Heart right ventricle (tissue), 16 donors: Measurements from ENCODE around the gene OR2A42. TPM values are rescaled to one million over a fixed set of nuclear protein-coding genes. Genes with fewer than 3 reads are reported as not detected.
"Not testable (repeated sequence)": the region's sequence is repeated elsewhere in the genome, so short reads cannot be mapped to it uniquely, and the experiment has no call there.

Experiments used
- ATAC-seq, 8 donors: fragments of 200-7000 bp; cut with Tn5 transposase; one replicate each; pipeline ENCODE4 v1.9.1; 2020; ENCODE audit warnings: mild to moderate bottlenecking in 8 of 8, moderate library complexity in 8 of 8, moderate number of reproducible peaks in 1 of 8
- DNase-seq, 2 donors: peaks; one replicate each; pipeline ENCODE4 v3.0.0-alpha.2; 2020
- H3K27ac ChIP-seq, 10 donors: fragments of 200-600 bp; sonication (generic) in 2 of 10; one replicate each; pipeline versions ENCODE4 v1.5.0 to v1.8.0; 2020 to 2022; ENCODE audit warnings: mild to moderate bottlenecking in 3 of 10
- H3K27me3 ChIP-seq, 7 donors: fragments of 200-600 bp; one replicate each; pipeline ENCODE4 v1.8.0; 2021 to 2022; ENCODE audit warnings: mild to moderate bottlenecking in 2 of 7
- H3K36me3 ChIP-seq, 9 donors: fragments of 200-600 bp; sonication (generic) in 1 of 9; one replicate each; pipeline versions ENCODE4 v1.5.0 to v1.8.0; 2020 to 2022; ENCODE audit warnings: mild to moderate bottlenecking in 2 of 9
- H3K4me1 ChIP-seq, 9 donors: fragments of 200-600 bp; sonication (generic) in 1 of 9; one replicate each; pipeline versions ENCODE4 v1.5.0 to v1.8.0; 2020 to 2022; ENCODE audit warnings: mild to moderate bottlenecking in 4 of 9
- H3K4me3 ChIP-seq, 10 donors: fragments of 200-600 bp; sonication (generic) in 2 of 10; one replicate each; pipeline versions ENCODE4 v1.5.0 to v1.8.0; 2020 to 2022; ENCODE audit warnings: mild to moderate bottlenecking in 7 of 10, moderate library complexity in 2 of 10
- H3K9me3 ChIP-seq, 11 donors: fragments of 200-600 bp in 10 of 11; sonication (generic) in 2 of 11; one replicate each; pipeline versions ENCODE4 v1.5.0 to v1.8.0; 2013 to 2022; ENCODE audit warnings: mild to moderate bottlenecking in 2 of 11, control low read depth in 1 of 11, moderate library complexity in 1 of 11
- CTCF ChIP-seq, 9 donors: fragments of 200-600 bp; sonication (generic) in 2 of 9; IDR thresholded peaks; one replicate each; pipeline versions ENCODE4 v1.5.0 to v1.8.0; 2021 to 2022; ENCODE audit warnings: antibody characterized with exemption in 9 of 9, mild to moderate bottlenecking in 5 of 9, moderate library complexity in 1 of 9
- WGBS, 2 donors: extraction: QIAGEN DNeasy Blood & Tissue Kit; methylation state at CpG; one replicate each; pipeline ENCODE4 v1.1.7; 2013; ENCODE audit warnings: inconsistent platforms in 1 of 2; 5-methylcytosine and 5-hydroxymethylcytosine counted together
- intact Hi-C, 10 donors: fragments of 100-400 bp; cut with DNase I; formaldehyde crosslinking; loops; one replicate each; pipeline versions ENCODE4 v1.11.1 to v1.14.2; 2022
- polyA plus RNA-seq, 2 donors: library from polyadenylated mRNA; stranded (reverse); fragments of 200-250 nt; gene quantifications; one replicate each; pipeline ENCODE4 v1.2.3, GENCODE V29; 2013
- total RNA-seq, 10 donors: library from RNA; stranded (reverse); fragmentation: NEBNext Ultra II Directional in 3 of 10; extraction: Animal tissue kit (Norgen Biotek cat#: 25700) in 3 of 10; gene quantifications; one replicate each; pipeline versions ENCODE4 v1.2.1 to v1.2.4, GENCODE V29; 2021 to 2023
- donor health status: Arrhythmogenic right ventricular cardiomyopathy.
- donor health status: ischemic (EF 13 %, LVEDD 7.1; RV severe dilation, severe dysfunction).
- donor health status: healthy with polysubstance abuse.
- donor health status: DM: no; HTN: yes; CAD: no.
- donor health status: DM: no; HTN: no; CAD: no.
- donor health status: ischemic (EF 25% LVEDD 6.9; RV normal size, moderate dysfunction).
- donor health status: ischemic (EF 25% LVEDD 5.7; RV mildly dilated, moderate dysfunction).
- donor health status: healthy.
- donor health status: DM: yes; HTN: yes; CAD: no.
- donor health status: Ischemic cardiomyopathy.
- donor health status: ischemic (EF 35%, LVEDD 5.7; RV mildly dilated, moderate dysfunction).
- donor health status: nonischemic (EF 11% LVEDD 7.7; RV severe dilation, severe dysfunction).
- donor health status: DM: yes; HTN: yes; CAD: no.
- donor health status: PGD.
- donor health status: ischemic (EF 29% LVEDD 5.4; RV normal size, mild dysfunction).
- donor health status: nonischemic (EF 23%, LVEDD 6.1; RV moderate dilation, normal function).

The OR2A42 gene
- total and polyA plus RNA-seq, 12 donors: 0.01 to 0.07 (median 0.06) TPM; not detected in 8

DNA sequence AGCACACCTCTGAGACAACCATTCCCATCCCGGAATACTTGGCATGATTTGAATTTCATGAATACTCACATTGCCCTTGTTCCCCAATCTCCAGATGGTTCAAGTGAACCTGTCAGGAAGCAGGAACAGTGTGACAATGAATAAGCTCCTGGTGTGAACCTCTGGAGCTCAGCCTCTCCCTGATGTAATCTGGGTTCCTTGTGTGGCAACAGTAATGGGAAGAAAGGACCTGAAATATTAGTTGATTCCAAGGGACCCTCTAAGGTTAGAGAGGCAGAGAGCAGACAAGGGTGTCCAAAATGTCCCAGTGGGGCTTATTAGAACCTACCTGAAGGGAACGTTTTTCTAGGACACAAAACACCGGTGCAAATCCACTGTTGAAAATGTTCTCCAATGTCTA is 16.7 kb upstream of the OR2A42 start:
- Histone ChIP-seq H3K4me1 (no peaks in the 10 kb centered on the region), H3K27ac (no peak overlapping the region), H3K27me3 (no peaks in the 10 kb centered on the region), H3K9me3 (no peaks in the 10 kb centered on the region), H3K36me3 (no peaks in the 10 kb centered on the region), H3K4me3 (no peak overlapping the region)
- DNase-seq: no peak
- TF ChIP-seq CTCF (IDR thresholded peaks at IDR 0.05): no peak
- 75 to 76% methylated on average over 3 of the region's 3 CpGs for WGBS, 2 donors
- ATAC-seq: peak in 2 of 8 donors; percentile 16 to 31
- intact Hi-C loops: no loop called here

DNA sequence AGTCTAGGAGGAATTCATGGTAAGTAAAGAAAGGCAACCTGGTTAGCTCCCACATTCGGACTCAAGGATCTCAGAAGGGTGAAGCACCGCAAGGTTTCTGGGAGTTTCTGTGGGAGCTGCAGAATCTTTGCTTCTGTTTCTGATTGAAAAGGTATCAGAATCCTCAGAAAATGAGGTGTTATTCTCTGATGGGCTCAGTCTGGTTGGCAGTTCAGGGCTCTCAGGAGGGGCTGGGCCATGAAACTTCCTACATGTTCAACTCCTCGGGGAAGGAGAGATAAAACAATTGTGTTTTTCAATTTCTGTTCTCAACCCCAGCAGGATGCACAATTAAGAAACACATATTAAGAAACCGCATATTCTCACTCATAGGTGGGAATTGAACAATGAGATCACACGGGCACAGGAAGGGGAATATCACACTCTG is 16.1 kb upstream of the OR2A42 start:
- WGBS, 2 donors: 65 to 72% methylated on average over 5 of the region's 5 CpGs
- no peak for TF ChIP-seq CTCF (IDR thresholded peaks at IDR 0.05)
- no peaks in the 10 kb centered on the region for H3K27me3 ChIP-seq
- H3K9me3 ChIP-seq: no peaks in the 10 kb centered on the region
- no peak for ATAC-seq
- H3K36me3 ChIP-seq: no peaks in the 10 kb centered on the region
- H3K4me1 ChIP-seq: no peaks in the 10 kb centered on the region
- no peak for DNase-seq
- H3K4me3 ChIP-seq: no peak overlapping the region
- H3K27ac ChIP-seq: no peak overlapping the region
- intact Hi-C loops: no loop called here

DNA sequence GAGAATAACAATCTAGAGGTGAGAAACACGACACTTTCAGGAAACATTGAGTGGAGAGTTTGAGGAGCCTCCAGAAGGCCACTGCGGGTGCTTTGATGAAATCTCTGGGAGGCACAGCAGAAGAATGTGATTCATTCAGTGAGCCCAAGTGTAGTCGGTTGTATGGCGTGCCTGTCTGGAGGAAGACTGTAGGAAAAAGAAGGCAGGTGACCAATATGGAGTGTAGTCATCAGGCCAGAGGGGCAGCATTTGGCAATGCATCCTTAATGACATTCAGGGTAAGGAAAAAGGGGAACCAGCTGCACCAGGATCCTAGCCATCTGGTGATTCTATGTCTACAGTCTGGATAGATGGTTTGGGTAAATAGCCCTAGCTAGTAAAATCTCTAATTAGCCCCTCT is 12.9 kb upstream of the OR2A42 start:
- H3K9me3 ChIP-seq, H3K27ac ChIP-seq, H3K36me3 ChIP-seq, H3K27me3 ChIP-seq, H3K4me3 ChIP-seq, H3K4me1 ChIP-seq, ATAC-seq, DNase-seq, intact Hi-C loops: not testable (repeated sequence)
- WGBS, 2 donors: no CpG with 5 or more reads among the region's 4 CpGs

- H3K27ac ChIP-seq, H3K4me1 ChIP-seq, H3K4me3 ChIP-seq, DNase-seq, intact Hi-C loops, H3K27me3 ChIP-seq, H3K36me3 ChIP-seq, ATAC-seq, H3K9me3 ChIP-seq: not testable (repeated sequence)
- no CpG with 5 or more reads among the region's 1 CpG for WGBS, 2 donors
These were observed 8.4 kb upstream of the OR2A42 start for GRCh38 chr7:144247674-144248330.

DNA sequence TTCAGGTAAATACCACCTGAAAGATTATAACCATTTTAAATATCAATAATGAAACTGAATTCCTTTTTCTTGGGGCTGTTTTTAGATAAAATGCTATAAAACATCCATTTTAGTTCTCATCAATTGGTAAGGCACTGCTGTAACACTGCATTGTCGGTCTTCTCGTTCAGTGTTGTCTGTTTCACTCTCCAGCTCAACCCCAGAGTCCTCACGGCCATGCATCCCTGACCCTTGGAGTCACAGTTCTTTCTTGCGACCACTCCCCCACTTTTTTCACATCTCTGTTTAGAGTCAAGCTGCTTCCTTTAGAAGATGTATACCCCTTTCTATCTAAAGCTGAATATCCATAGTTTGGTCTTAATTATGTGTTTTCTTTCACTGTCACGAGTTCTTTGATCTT is 7.6 kb upstream of the OR2A42 start:
- intact Hi-C loops, H3K36me3 ChIP-seq, H3K4me1 ChIP-seq, H3K9me3 ChIP-seq, H3K27ac ChIP-seq, H3K4me3 ChIP-seq, H3K27me3 ChIP-seq, DNase-seq, ATAC-seq: not testable (repeated sequence)
- whole genome bisulfite sequencing, 2 donors: no CpG with 5 or more reads among the region's 5 CpGs

DNA sequence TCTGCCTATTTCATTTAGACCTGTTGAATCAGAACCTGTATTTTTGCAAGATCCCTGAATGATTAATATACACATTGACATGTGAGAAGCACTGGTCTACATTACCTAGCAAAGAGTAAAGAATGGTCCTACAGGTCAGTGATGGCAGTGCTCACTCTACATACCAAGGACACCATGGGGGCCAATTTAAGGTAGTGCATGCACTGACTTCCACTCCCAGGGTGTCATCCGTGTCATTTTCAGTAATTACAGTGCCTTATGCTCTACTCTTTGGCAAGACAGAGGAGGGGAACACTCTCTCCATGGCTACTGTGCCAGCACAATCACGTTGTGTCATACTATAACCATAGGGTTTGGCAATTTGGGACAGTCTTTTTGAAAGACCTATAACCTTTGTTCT is 6.0 kb upstream of the OR2A42 start:
- H3K27me3 ChIP-seq, H3K36me3 ChIP-seq, H3K4me3 ChIP-seq, H3K27ac ChIP-seq, intact Hi-C loops, DNase-seq, ATAC-seq, H3K4me1 ChIP-seq, H3K9me3 ChIP-seq: not testable (repeated sequence)
- WGBS, 2 donors: no CpG with 5 or more reads among the region's 2 CpGs

- intact Hi-C loops, H3K27me3 ChIP-seq, H3K9me3 ChIP-seq, DNase-seq, H3K36me3 ChIP-seq, H3K4me3 ChIP-seq, H3K4me1 ChIP-seq, H3K27ac ChIP-seq: not testable (repeated sequence)
- 84 to 87% methylated on average over 2 of the region's 2 CpGs for WGBS, 2 donors
- ATAC-seq: peak in 1 of 8 donors; percentile 22
These were observed 799 bp downstream of the OR2A42 start for GRCh38 chr7:144238530-144239082.

DNA sequence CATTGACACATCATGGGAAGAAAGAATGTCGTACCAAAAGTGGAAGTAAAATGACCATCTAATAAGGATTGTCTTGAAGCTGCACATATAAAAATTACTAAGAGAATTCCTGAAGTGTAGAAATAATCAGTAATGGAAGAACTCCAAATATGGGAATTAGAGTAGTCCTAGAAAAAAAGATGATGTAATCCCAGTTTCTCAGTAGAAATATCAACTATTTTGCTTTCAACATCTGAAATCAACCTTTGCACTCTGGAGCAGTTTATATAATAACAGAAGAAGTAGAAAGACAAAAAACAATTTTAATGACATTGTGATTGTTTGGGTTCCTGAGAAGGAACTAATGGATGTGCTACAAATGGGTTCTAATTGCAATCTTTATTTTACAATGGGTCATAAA is 6.4 kb downstream of the OR2A42 start:
- H3K27me3 ChIP-seq, H3K9me3 ChIP-seq, H3K4me1 ChIP-seq, intact Hi-C loops, H3K36me3 ChIP-seq, ATAC-seq, DNase-seq, H3K4me3 ChIP-seq, H3K27ac ChIP-seq: not testable (repeated sequence)
- WGBS, 2 donors: 80 to 86% methylated on average over 1 of the region's 1 CpG

GRCh38 chr7:144231027-144231426 is 8.4 kb downstream of the OR2A42 start:
- H3K4me3 ChIP-seq, H3K27ac ChIP-seq, H3K4me1 ChIP-seq, H3K9me3 ChIP-seq, DNase-seq, intact Hi-C loops, H3K36me3 ChIP-seq, ATAC-seq, H3K27me3 ChIP-seq: not testable (repeated sequence)
- no CpG with 5 or more reads among the region's 2 CpGs for WGBS, 2 donors

- H3K4me3 ChIP-seq, H3K27me3 ChIP-seq, H3K36me3 ChIP-seq, H3K4me1 ChIP-seq, H3K27ac ChIP-seq, H3K9me3 ChIP-seq, intact Hi-C loops, DNase-seq: not testable (repeated sequence)
- peak in 1 of 8 donors; percentile 20 for ATAC-seq
- WGBS, 2 donors: 98% methylated on average over 1 of the region's 3 CpGs
These were observed 10.6 kb downstream of the OR2A42 start for GRCh38 chr7:144228810-144229209.
